HG03378 (cell line): ENCODE measurements around the gene SAP30L.

Experiments used
- ATAC-seq: cut with Tn5 transposase; IDR thresholded peaks from one replicate; pipeline ENCODE4 v1.9.1; 2021; ENCODE audit warnings: mild to moderate bottlenecking, moderate library complexity; ENCODE audit not compliant: unreplicated experiment

The SAP30L gene

GRCh38 chr5:154505567-154505966 lies 59.8 kb downstream of the SAP30L start:
- no peak for ATAC-seq

- no peak for ATAC-seq
Measured at GRCh38 chr5:154506049-154506715, 60.4 kb downstream of the SAP30L start.

- no peak for ATAC-seq
Measured at GRCh38 chr5:154506716-154507080, 60.9 kb downstream of the SAP30L start.

- ATAC-seq: no peak
Measured at GRCh38 chr5:154508114-154508513, 62.3 kb downstream of the SAP30L start.

GRCh38 chr5:154509784-154510555 lies 64.2 kb downstream of the SAP30L start:
- no peak for ATAC-seq
